Measurements from ENCODE around the gene LRRC8B.

GRCh38 chr1:89629146-89629545, 104.5 kb downstream of the LRRC8B start:
- TF ChIP-seq CTCF (IDR thresholded peaks at IDR 0.05) (no peak), POLR2A (IDR thresholded peaks at IDR 0.05) (no peak), POLR2AphosphoS5 (IDR thresholded peaks at IDR 0.05; ENCODE audit: insufficient read depth in 1 of 2, low read depth in 1 of 2) (no peak)
